GM19043 (cell line): Measurements from ENCODE around the gene NPIPB6.

Experiments used
- ATAC-seq: cut with Tn5 transposase; IDR thresholded peaks from one replicate; pipeline ENCODE4 v1.9.1; 2021; ENCODE audit warnings: low read depth; ENCODE audit not compliant: unreplicated experiment

Gene NPIPB6

DNA sequence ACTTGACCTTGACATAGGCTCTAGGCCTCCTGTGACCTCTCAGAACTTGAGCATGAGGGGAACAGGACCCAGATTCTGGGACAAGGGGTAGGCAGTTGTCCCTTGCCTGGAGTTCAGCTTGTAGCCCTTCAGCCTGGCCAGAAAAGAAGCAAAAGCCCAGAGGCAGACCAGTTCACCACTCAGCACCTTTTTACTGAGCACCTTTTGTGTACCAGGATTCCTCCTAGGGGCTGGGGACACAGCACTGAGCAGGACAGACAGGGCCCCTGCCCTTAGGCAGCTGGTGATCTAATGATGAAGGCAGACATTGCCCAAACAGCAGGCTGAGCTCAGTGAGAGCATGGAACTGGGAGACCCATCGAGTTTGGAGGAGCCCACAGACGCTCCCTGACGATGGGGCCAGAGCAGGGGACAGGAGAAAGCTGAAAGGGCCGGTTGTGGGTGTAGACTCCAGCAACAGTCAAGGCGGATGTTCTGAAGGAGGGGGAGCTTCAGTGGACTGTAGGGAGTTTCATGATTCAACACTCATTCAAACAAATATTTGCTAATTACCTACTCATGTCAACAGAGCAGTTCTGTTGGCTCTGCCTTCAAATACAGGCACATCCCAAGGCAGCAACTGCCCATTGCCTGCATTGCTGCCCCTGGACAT, 38.9 kb downstream of the NPIPB6 start:
- no peak for ATAC-seq

DNA sequence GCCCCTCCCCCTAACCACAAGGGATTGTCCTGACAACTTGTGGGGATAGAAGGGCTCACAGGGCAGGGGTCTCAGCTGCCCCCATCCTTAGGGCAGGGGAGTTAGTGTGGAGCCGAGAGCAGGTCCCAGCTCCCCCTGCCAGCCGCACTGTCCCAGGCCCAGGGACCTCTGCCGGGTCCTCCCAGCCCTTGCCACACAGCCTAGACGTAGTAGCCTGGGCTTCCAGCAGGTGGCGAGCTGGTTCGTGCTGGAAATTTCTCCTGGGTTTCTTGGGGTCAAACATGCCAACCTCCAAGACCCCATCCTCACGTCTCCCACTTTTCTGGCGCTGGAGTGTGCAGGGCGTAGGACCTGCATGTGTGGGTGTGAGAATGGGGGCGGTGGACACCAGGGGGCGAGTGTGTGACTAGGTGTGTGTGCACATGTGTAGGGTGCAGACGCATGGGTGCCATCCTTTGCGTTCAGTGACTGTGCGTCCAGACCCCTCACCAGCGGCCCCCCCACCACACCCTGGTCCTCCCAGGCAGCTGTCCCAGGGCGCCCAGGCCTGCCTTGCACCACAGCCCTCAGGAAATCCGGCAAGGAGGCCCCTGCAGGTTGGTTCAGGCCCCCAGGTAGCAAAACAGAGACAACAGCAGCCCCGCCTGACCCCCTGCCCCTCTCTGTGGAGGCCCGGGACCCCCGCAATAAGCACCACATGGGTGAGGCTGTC, 41.5 kb downstream of the NPIPB6 start:
- ATAC-seq, result no peak

DNA sequence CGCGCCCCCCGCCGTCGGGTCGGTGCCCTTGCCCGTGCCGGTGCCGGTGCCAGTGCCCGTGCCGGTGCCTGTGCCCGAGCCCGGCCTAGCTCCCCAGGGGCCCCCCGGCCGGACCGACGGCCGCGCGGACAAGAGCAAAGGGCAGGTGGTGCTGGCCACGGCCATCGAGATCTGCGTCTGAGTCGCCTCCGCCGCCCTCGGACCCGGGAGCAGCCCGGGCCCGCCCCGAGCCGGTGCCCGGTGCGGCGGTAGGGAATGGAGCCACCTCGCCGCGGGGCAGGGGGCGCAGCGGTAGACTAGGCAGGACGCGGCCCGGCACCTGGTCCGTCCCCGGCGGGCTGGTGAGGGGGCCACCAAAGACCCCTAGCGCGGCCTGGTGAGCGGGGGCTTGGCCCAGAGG, 42.6 kb downstream of the NPIPB6 start:
- ATAC-seq, result no peak

DNA sequence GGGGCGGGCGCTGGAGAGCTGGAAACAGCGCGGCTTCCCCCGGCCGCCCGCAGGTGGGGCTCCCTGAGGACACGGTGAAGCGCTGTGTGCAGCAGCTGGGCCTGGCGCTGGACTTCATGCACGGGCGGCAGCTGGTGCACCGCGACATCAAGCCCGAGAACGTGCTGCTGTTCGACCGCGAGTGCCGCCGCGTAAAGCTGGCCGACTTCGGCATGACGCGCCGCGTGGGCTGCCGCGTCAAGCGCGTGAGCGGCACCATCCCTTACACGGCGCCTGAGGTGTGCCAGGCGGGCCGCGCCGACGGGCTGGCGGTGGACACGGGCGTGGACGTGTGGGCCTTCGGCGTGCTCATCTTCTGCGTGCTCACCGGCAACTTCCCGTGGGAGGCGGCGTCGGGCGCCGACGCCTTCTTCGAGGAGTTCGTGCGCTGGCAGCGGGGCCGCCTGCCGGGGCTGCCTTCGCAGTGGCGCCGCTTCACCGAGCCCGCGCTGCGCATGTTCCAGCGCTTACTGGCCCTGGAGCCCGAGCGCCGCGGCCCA, 43.2 kb downstream of the NPIPB6 start:
- no peak for ATAC-seq

DNA sequence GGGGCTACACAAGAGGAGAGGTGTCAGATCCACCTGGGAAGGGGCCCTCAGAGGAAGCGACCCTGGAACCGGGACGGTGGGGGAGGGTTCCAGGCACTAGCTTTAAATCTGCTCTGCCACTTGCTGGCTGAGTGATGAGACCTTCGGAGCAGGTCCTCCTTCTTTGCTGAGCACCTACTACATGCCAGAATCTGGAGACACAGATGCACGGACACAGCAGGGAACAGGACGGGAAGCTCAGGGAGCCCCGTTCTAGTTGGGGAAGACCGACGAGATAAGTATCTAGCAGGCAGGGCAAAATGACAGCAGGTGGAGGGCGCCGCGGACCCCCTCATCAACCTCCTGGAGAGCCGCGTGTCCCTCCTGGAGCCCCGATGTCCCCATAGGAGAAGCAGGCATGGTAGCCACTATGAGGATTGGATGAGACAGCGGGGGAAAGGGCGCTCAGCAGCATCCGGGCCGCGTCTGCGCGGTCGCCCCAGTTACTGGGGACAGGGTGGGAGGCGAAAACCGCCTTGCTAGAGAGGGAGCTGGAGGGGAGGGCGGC, 43.8 kb downstream of the NPIPB6 start:
- ATAC-seq, result no peak

DNA sequence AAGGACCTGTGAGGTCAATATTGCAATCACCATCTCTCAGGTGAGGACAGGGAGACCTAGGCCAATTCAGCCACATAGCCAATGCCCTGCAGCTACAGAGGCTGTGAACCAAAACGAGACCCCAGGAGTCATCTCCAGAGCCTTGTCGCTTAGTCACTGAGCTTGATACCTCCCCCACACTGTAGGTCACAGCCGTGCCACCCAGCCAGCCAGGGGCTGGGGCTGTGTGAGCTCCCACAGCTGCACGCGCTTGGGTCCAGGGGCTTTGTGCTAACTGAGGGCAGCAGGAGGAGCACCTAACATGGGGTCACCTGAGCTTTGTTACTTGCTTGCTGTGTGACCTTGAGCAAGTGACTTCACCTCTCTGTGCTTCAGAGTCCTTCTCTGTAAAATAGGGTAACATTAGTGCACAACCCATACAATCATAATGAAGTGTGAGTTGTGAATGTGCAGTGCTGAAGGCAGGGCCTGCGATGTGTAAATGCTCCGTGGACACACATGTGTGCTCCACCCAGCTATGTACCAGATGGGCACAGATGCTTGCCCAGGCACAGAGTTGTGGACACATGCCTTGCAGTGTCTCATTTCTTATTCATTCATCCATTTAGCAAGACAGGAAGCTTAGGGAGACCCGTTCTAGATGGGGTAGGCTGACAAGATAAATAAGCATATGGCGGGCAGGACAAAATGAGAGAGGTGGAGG, 45.1 kb downstream of the NPIPB6 start:
- ATAC-seq, result no peak

DNA sequence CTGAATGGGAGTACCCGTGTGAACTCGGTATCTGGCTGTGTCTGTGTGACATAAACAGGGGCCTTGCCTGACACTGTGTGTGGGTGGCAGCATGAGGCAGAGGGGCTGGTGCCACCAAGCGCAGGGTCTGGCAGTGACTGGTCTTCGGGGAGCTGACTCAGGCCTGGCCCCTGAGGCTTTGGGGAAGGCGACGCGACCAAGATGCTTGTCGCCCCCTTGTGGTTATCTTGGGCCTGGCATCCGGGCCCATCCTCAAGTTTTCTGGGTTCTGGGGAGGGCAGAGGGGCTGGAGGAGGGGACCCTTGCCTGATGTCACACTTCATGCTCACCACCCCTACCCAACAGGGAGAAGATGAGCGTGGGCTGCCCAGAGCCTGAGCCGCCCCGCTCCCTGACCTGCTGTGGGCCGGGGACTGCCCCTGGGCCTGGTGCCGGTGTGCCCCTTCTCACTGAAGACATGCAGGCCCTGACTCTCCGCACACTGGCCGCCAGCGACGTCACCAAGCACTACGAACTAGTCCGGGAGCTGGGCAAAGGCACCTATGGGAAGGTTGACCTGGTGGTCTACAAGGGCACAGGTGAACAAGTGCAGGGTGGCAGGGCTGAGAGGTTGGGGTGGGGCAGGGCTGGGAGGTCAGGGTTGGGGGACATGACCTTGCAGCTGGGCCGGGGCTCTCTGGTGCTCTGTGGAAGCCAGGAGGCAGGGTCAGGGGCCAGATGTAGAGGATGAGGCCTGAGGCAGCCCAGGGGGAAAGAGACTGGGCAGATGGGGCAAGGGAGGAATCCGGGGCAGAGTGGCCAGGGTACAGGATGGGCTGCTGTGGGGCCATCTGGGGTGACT, 46.0 kb downstream of the NPIPB6 start:
- no peak for ATAC-seq

DNA sequence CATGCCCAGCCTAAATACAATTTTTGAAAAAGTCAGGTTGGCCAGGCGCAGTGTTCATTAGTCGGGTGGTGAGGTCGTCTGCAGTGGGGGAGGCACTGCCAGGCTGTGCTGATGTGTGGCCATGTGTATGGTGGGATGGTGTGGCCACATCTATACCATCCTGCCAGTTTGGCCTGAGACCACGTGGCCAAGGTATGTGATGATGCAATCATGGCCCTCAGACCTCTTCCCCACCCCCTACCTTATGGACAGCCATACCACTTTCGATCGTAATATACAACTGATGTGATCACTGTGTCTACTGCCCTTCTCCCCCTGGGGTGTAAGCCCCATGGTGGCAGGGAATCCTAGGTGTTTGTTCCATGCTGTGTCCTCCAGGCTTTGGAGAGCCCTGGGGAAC, 47.3 kb downstream of the NPIPB6 start:
- ATAC-seq, result no peak

DNA sequence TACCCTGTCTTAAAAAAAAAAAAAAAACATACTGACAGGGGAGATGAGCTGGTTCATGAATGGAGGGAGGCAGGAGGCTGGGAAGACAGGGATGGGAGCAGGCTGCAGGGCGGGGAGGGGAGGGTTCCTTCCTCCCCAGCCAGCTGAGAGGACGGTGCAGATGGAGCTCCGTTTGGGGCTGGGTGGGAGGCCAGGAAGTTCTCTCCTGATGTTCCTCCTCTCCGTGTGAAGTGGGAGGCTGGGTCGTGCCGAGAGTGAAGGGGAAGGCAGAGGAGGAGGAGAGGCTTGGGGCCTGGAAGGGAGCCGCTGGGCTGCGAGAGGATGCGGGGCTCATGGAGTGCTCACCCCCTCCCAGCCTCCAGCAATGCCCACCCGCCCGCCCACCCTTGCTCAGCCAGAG, 49.7 kb downstream of the NPIPB6 start:
- ATAC-seq, result no peak

DNA sequence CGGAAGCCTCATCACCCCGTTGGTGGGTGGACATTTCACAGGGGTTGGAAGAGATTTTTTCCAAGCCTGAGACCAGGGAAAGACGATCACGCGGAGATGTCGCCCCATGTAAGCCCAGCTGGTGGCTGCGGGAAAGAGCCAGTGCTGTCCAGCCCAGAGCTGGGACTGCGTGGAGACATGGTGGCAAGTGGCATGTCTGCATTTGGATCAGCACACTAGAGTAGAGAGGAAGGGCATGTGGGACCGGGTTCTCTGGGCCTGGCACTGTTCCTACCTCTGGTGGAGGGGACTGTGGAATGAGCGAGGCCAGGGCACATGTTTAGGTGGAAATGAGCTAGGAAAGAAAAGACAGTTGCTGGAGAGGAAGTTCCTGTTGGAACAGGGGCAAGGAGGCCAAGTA, 51.0 kb downstream of the NPIPB6 start:
- ATAC-seq, result no peak

DNA sequence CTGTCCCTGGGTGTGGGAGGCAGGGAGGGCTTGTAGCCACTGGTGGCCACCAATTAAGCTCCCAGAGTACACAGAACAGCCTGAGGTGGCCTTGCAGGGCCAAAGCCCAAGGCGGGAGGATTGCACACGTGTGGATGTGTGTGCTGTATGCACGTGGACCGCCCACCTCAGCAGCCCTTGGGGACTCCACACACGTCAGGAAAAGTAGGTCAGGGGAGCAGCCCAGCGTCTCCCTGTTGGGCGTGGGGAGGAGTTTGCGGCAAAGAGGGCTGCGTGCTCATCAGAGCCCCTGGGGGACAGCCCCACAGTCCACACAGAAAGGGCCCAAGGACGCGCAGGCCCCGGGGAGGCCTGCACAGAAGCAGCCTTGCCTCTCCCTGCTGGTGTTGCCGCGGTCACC, 51.4 kb downstream of the NPIPB6 start:
- no peak for ATAC-seq

DNA sequence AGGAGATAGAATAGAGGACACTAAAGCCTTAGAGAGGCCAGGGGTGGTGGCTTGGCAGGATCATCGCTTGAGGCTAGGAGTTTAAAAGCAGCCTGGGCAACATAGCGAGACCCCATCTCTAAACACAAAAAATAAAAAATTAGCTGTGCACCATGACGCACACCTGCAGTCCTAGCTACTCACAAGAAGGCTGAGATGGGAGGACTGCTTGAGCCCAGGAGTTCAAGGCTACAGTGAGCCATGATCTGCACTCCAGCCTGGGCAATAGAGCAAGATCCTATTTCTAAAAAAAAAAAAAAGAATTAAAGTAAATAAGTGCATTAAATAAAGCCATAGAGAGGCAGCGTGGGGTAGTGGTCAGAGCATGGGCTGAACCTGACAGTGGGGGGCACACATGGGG, 51.9 kb downstream of the NPIPB6 start:
- ATAC-seq, result no peak

DNA sequence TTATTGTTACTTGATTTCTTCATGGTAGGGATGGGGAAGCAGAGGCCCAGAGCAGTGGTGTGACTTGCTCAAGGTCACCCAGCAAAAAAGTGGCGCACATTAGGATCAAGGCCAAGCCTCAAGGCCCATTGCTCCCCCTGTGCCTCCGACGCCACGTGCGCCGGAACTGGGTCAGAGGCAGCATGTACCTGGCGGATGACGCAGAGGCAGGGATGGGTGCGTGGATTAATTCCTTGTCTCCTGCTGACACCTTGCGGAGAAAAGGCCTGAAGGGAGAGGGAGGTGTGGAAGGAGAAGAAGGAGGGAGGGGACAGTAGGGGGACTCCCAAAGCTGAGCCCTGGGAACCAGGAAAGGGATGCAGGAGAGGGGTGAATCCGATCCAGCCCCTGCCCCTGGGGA, 52.5 kb downstream of the NPIPB6 start:
- no peak for ATAC-seq

DNA sequence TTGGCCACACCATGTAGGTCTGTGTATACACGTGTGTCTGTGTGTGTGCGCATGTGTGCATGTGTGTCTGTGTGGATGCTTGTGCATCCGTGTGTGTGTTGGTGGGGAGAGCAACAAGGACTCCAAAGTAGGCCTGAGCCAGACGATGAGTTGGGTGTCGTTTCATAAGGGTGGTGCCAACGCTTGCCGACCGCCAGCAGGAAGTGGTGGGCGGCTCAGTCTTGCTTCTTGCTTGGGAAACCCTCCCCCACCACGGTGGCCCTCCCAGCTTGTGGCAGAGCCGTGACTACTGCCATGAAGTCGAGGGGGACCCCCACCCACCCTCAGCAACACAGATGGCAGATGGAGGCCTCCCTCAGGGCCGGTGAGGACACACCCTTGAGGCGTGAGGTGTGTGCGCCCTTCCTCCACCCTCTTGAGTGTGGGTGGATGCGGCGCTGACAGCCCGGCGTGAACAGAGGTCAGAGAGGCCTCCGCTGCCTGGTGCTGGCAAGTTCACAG, 53.4 kb downstream of the NPIPB6 start:
- no peak for ATAC-seq

DNA sequence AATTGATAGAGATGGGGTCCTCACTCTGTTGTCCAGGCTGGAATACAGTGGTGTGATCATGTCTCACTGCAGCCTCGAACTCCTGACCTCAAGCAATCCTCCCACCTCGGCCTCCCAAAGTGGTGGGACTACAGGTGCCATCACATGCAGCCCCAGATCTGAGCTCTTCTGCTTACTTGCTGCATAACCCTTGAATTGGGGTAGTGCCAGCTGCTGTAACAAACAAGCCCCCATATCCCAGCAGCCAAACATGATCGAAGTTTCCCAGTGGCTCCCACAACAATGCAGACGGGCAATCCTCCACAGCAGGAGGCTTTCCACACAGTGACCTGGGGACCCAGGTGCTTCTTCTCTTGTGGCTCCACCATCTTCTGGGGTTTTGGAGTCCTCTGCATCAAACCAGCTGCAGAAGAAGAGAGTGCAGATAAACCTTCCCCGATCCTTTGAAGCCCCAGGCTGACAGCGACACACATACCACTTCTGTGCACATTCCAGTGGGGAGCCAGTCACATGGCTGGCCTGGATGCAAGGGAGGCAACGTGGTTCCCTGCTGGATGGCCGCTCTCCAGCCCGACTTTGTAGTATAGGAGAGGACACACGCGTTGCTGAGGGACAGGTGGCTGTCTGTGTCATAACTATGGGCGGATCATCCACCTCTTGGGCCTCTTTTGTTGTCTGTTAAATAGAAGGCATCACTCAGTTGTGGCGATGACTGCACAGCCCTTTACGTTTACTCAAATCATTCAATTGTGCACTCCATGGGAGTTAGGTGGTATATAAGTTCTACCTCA, 54.3 kb downstream of the NPIPB6 start:
- no peak for ATAC-seq

DNA sequence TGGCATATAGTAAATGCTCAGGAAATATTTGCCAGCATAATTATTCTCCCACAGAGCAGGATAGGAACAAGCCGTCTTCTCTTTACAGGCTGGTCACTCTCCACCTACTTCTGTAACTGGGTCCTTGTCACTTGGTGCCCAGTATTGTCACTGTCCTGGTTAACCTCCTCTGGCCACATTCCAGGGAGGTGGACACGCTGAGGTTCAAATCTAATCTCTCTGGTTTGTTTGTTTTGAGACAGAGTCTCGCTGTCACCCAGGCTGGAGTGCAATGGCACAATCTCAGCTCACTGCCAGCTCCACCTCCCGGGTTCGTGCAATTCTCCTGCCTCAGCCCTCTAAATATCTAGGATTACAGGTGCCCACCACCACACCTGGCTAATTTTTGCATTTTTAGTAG, 55.4 kb downstream of the NPIPB6 start:
- ATAC-seq, result no peak

DNA sequence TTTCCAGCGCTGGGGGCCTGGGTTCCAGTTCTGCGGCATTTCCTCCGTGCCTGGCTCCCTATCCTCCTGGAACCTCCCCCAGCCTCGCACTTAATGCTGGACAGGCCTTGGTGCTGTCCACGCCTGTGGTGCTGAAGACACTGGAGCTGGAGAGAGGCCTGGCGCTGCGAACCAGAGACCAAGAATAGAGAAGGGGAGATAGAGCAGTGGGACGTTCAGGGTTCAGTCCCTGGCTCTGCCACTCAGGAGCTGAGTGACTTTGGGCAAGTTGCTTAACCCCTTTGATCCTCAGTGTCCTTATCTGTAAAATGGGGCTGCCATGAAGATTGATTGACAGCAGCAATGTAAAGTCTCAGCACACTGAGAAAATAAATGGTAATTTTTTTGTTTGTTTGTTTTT, 59.1 kb downstream of the NPIPB6 start:
- no peak for ATAC-seq

DNA sequence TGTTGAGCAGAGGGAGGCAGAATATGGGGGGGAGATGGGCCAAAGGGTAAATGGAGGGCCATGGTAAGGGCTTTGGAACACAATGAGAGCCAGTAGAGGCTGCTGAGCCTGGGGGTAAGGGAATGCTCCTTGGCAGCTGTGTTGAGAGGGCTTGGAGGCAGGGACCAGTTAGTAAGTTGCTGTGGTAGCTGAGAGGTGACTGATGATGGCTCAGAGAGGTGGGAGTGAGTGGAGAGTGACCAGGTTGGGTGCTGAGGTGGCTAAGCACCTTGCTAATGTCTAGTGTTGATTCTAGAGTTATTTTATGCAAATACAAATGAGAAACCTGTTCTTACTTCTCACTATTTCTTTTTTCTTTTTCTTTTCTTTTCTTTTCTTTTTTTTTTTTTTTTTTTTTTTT, 60.2 kb downstream of the NPIPB6 start:
- no peak for ATAC-seq

DNA sequence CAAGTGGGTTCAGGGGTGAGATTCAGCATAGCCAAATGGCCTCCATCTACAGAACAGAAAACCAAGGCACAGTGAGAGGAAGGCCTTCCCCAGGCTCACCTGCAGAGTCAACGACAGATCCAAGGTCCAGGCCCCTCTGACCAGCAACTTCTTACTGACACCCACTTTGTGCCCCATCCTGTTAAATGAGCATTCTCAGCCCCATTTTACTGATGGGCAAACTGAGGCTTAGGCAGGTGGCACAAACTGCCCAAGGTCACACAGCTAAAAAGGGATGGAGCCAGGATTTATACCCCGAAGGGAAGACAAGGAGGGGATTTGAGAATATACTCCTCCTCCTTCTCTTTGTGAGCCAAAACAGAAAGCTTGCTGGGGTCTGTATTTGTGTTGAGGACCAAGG, 61.7 kb downstream of the NPIPB6 start:
- ATAC-seq, result no peak

DNA sequence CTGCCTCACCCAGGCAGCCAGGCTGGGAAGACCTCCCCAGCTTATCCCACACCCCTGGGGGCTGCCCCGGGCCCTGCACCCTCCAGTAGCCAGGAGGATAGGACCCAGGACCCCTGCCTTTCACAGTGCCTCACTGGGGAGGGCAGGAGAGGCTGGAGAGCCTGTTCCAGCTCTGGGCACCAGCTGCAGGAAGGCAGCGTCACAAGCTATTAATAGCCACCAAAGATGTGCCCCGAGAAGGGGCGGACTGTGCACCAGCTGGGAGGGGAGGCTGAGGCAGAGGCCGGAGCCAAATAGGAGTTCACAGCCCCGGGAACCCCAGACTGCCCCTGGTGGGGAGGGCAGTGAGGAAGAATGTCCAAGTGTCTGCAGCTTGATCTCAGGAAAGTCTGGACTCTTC, 62.2 kb downstream of the NPIPB6 start:
- no peak for ATAC-seq
